ENCODE data around the gene BCAS1. TPM values are rescaled to one million over a fixed set of nuclear protein-coding genes. Genes with fewer than 3 reads are reported as not detected.

Gene BCAS1
- total RNA-seq, 2 experiments from 2014 or later, result not detected

- ChIA-PET CTCF (no interaction called here), POLR2A (no interaction called here)
- no peaks in the 10 kb centered on the region for H3K36me3 Mint-ChIP-seq (ENCODE audit: low read depth)
These were observed 173.7 kb downstream of the BCAS1 start for GRCh38 chr20:53896647-53897046.

GRCh38 chr20:53896041-53896440 lies 174.4 kb downstream of the BCAS1 start:
- Mint-ChIP-seq H3K27ac (no peak overlapping the region), H3K4me3 (no peak overlapping the region), H3K9me3 (no peaks in the 10 kb centered on the region), H3K36me3 (ENCODE audit: low read depth) (no peaks in the 10 kb centered on the region), H3K4me1 (peaks cover 61% of the 10 kb centered on the region), H3K27me3 (no peaks in the 10 kb centered on the region)
- ChIA-PET POLR2A (no interaction called here), CTCF (no interaction called here)
- DNase-seq, result no peak

More at GRCh38 chr20:53896647-53897046, 173.7 kb downstream of the BCAS1 start:
- DNase-seq, result no peak
- H3K27ac Mint-ChIP-seq, result no peak overlapping the region
- H3K4me1 Mint-ChIP-seq, result peaks cover 61% of the 10 kb centered on the region
- H3K9me3 Mint-ChIP-seq, result no peaks in the 10 kb centered on the region
- no peak overlapping the region for H3K4me3 Mint-ChIP-seq
- H3K27me3 Mint-ChIP-seq, result no peaks in the 10 kb centered on the region

- H3K27me3 Mint-ChIP-seq, result no peaks in the 10 kb centered on the region
- POLR2A ChIA-PET, result no interaction called here
- CTCF ChIA-PET, result interaction anchor here (0.6 to 1.3 kb wide), 3 partner anchors 10 to 317 kb away, joined by 3 to 7 read pairs (median 4); no protein-coding TSS in a partner anchor
These were observed 175.0 kb downstream of the BCAS1 start for GRCh38 chr20:53895385-53895755.

GRCh38 chr20:53894707-53895384 lies 175.5 kb downstream of the BCAS1 start:
- Mint-ChIP-seq H3K9me3 (no peaks in the 10 kb centered on the region), H3K27me3 (no peaks in the 10 kb centered on the region), H3K4me1 (peaks cover 55% of the 10 kb centered on the region), H3K4me3 (no peak overlapping the region), H3K36me3 (ENCODE audit: low read depth) (no peaks in the 10 kb centered on the region), H3K27ac (no peak overlapping the region)
- POLR2A ChIA-PET, result interaction anchor here (0.7 kb wide), 1 partner anchor 22 kb away, joined by 3 read pairs; no protein-coding TSS in a partner anchor
- DNase-seq, result no peak
- CTCF ChIA-PET, result interaction anchor here (0.6 to 1.3 kb wide), 4 partner anchors 11 to 317 kb away, joined by 3 to 7 read pairs (median 4); no protein-coding TSS in a partner anchor

More at GRCh38 chr20:53895385-53895755, 175.0 kb downstream of the BCAS1 start:
- Mint-ChIP-seq H3K4me1 (peaks cover 59% of the 10 kb centered on the region), H3K9me3 (no peaks in the 10 kb centered on the region), H3K36me3 (ENCODE audit: low read depth) (no peaks in the 10 kb centered on the region), H3K4me3 (no peak overlapping the region), H3K27ac (no peak overlapping the region)
- no peak for DNase-seq

Other genes starting within 250 kb of the BCAS1 start
- not detected for gene CYP24A1, start 103.4 kb upstream of the BCAS1 start, total RNA-seq
- 10 to 100 TPM; 28.1 to 30.3 TPM for gene PFDN4, start 137.5 kb upstream of the BCAS1 start, total RNA-seq